Aortic smooth muscle cell (primary cell): ENCODE measurements around the gene NRBP1. TPM values are rescaled to one million over a fixed set of nuclear protein-coding genes. Genes with fewer than 3 reads are reported as not detected.

Experiments used
- total RNA-seq: library from RNA; depleted of rRNA; stranded (reverse); fragments of >200 nt; gene quantifications from 2 replicates; pipeline ENCODE4 v1.2.3, GENCODE V29; 2014

NRBP1 gene
- 98.6 and 107 TPM in 2 replicates for total RNA-seq

DNA sequence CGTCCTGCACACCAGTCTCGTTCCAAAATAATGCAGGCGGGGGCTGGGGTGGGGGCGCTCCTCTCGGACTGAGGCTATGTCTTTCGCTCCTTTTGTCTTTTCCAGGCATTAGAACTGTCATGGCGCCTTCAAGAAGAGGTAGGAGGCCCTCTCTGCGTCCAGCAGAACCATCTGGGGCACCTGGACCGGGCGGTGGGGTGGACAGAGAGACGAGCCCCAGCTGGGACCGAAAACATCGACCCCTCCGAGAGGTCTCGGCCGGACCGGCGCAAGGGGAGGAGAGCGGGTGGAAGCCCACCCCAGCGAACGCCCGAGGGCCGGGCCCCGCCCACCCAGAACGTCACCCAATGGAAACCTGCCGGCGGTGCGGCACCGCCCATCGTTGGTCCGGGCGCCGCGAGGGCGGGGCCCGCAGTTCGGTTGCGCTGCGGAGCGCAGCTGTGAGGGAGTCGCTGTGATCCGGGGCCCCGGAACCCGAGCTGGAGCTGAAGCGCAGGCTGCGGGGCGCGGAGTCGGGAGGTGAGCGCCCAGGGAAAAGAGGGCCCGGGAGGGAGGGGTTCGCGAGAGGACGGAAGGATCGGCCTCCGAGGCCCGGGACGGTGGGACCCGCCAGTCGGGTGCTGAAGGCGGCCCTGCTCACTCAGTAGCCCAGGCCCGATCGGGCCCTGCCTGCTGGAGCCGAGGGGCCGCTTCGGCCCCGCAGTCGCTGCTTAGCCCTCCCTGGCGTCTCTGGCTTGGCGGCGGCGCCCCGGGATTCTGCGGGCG lies at the start of gene NRBP1:
Gene NRBP1, plus strand, starts transcription at position 419 of the 765 bp plus-strand sequence. CDS start 4,643 bp downstream, outside the sequence.

DNA sequence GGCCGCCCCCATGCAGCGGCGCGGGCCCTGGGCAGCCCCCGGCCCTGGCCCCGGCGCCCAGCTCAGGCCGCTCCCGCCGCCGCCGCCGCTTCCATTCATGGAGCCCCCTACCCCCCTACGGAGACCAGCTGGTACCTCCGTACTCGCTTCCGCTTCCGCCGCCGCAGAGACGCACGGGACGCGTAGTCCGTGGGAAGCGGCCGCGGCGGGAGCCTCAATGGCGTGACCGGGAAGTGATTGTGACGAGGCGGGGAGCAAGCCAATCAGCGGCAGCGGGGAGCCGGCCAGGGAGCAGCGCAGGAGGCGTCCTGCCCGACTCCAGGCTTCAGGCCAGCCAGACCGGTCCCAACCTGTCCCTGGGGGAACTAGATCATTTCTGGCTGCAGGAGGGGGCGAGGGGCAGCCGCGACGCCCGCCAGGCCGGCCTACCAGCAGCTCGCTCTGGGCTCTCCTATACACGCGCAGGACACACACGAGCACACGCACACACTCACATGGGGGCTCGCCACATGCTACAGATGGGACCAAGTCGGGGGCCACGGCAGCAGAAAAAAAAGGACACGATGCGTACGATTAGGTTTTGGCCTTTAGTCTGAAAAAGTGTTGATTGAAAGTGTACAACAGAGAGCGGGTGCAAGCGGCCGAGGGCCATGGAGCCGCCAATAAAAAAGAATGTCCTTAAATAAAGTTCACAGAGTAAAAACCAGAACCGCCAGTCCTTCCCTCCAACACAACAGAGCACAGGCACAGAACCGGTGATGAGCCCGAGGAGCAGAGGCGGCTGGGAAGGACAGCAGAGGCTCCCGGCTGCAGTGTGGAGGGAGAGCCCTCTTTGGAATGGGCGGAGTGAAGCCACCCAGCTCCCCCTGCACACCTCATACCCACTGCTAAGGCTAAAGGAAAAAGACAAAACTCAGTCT lies 47.5 kb upstream of the NRBP1 start, which contains the start of gene ZNF513:
Gene ZNF513, minus strand, starts transcription at position 109 of the 920 bp plus-strand sequence. CDS start 208 bp downstream, outside the sequence.

DNA sequence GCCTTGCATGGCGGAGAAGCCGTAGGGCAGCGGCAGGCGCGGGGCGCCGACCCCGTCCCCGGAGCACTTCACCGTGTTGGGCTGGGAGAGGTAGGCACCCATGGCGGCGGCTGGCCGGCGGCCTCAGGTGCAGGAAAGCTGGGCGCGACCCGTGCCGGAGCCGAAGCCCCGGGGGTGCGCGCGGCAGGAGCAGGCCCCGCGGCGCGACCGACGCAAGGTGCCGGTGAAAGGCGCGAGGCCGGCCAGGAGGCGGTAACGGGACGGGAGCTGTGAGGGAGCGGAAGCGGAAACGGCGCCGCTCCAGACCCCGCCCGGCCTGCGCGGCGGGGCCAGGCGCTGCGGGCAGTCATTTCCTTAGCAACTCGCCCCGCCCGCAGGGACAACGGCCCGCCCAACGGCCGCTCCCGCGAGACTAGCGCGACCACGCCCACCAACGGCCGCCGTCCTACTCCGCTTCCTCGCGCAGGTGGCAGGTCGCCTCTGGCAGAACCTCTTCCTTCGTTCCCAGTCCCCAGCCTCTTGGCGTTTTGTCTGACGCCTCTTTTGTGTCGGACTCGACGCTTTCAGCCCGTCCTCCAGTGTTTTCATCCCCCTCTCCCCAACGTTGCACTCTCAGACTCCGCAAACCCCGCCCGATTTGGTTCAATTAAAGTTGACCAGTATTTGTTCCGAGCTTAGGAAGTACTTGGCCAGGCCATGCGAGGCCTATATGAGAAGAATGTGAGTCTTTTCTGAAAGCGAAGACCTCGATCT lies 18.9 kb upstream of the NRBP1 start, which contains the start of gene PPM1G:
Gene PPM1G, minus strand, starts transcription at position 271 of the 753 bp plus-strand sequence. Its CDS starts 169 bp downstream, at position 102.

DNA sequence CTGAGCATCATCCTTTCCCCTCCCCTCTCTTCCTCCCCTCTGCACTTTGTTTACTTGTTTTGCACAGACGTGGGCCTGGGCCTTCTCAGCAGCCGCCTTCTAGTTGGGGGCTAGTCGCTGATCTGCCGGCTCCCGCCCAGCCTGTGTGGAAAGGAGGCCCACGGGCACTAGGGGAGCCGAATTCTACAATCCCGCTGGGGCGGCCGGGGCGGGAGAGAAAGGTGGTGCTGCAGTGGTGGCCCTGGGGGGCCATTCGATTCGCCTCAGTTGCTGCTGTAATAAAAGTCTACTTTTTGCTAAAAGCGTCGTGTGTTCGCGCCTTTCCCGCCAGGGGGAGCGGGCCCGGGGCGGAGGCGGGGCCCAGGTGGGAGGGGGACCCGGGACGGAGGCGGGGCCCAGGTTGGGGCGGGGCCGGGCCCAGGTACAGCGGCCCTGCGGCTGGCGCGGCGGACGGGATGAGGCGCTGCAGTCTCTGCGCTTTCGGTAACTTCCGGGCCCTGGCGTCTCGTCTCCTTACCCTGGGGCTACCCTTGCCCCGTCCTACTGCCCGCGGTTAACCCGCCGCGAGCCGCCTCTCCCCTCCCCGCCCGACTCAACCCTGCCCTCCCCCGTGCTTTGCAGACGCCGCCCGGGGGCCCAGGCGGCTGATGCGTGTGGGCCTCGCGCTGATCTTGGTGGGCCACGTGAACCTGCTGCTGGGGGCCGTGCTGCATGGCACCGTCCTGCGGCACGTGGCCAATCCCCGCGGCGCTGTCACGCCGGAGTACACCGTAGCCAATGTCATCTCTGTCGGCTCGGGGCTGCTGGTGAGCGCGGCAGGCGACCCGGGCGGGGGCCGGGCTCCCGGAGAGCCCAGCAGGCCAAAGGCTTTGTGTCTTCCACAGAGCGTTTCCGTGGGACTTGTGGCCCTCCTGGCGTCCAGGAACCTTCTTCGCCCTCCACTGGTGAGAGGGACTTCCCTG lies 13.8 kb downstream of the NRBP1 start, which contains the start of gene KRTCAP3:
Gene KRTCAP3, plus strand, starts transcription at position 424 of the 962 bp plus-strand sequence. Its CDS starts 32 bp downstream, at position 456.

DNA sequence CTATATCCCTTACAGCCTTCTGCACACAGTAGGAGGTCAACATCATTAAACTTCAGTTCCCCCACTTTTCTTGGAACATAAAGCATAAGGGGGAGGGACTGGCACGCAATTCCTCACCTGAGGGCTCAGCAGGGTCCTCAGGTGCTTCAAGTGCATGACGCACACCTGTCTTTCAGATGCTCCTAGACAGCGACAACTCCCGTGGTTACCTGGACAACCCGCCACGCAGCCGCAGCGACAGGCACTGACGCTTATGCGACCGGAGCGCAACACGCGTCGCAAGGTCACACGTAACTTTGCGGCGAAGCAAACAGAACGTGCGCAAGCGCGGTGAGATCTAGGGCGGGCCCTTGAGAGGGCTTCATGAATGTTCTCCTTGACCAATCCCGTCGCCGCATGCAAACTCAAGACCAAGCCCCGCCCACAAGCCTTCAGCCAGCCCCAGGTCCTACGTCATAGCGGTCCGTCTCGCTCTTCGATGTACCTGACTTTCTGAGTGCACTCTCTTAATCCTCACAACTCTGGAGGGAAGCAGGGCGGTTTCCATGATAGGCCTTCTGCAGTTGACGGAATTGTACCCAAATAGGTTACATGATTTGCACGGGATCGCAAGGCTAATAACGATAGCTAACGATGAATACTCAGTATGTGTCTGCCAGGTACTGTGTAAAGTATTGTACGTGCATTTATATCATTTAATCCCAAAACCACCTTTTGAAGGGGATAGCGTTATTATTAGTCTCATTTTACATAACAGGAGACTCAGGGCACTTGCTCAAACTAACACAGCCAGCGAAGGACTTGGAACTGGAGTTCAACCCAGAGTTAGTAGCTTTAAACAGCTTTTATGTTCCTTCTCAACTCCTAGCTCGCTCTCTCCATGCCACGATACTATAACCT lies 61.3 kb downstream of the NRBP1 start, which contains the start of gene IFT172:
Gene IFT172, minus strand, starts transcription at position 246 of the 900 bp plus-strand sequence. Its CDS starts 90 bp downstream, at position 156.

Other genes with a start within 250 kb of the NRBP1 start
- gene ATRAID, start 216.6 kb upstream of the NRBP1 start, total RNA-seq: 219 and 241 TPM in 2 replicates
- gene SLC5A6, start 216.4 kb upstream of the NRBP1 start, total RNA-seq: 6.2 and 10.8 TPM in 2 replicates
- gene CAD, start 211.3 kb upstream of the NRBP1 start, total RNA-seq: 20.6 and 26.8 TPM in 2 replicates
- gene SLC30A3, start 165.6 kb upstream of the NRBP1 start, total RNA-seq: 0.19 TPM in 1 of 2 replicates, not detected in the other
- gene DNAJC5G, start 153.2 kb upstream of the NRBP1 start, total RNA-seq: not detected in 2 replicates
- 0.13 and 0.19 TPM in 2 replicates for gene TRIM54, start 146.2 kb upstream of the NRBP1 start, total RNA-seq
- gene UCN, start 120.2 kb upstream of the NRBP1 start, total RNA-seq: 0.40 and 0.50 TPM in 2 replicates
- 72.7 and 75.7 TPM in 2 replicates for gene MPV17, start 105.5 kb upstream of the NRBP1 start, total RNA-seq
- 21.0 and 22.5 TPM in 2 replicates for gene GTF3C2, start 71.9 kb upstream of the NRBP1 start, total RNA-seq
- gene EIF2B4, start 58.3 kb upstream of the NRBP1 start, total RNA-seq: 29.8 and 33.2 TPM in 2 replicates
- 136 and 145 TPM in 2 replicates for gene SNX17, start 58.0 kb upstream of the NRBP1 start, total RNA-seq
- 6.4 and 7.5 TPM in 2 replicates for gene ZNF513, start 47.9 kb upstream of the NRBP1 start, total RNA-seq
- gene PPM1G, start 19.0 kb upstream of the NRBP1 start, total RNA-seq: 76.8 and 107 TPM in 2 replicates
- gene KRTCAP3, start 13.8 kb downstream of the NRBP1 start, total RNA-seq: 0.13 and 0.37 TPM in 2 replicates
- gene IFT172, start 61.1 kb downstream of the NRBP1 start, total RNA-seq: 34.1 and 42.7 TPM in 2 replicates
- gene FNDC4, start 66.6 kb downstream of the NRBP1 start, total RNA-seq: 87.1 and 98.2 TPM in 2 replicates
- gene GCKR, start 68.2 kb downstream of the NRBP1 start, total RNA-seq: 22.0 and 22.6 TPM in 2 replicates
- gene ZNF512, start 154.4 kb downstream of the NRBP1 start, total RNA-seq: 16.6 and 24.7 TPM in 2 replicates
- gene CCDC121, start 200.4 kb downstream of the NRBP1 start, total RNA-seq: 1.8 and 3.2 TPM in 2 replicates
- gene GPN1, start 200.4 kb downstream of the NRBP1 start, total RNA-seq: 27.9 and 31.9 TPM in 2 replicates
- 15.1 and 17.8 TPM in 2 replicates for gene SUPT7L, start 235.0 kb downstream of the NRBP1 start, total RNA-seq
- gene SLC4A1AP, start 235.3 kb downstream of the NRBP1 start, total RNA-seq: 32.5 and 35.3 TPM in 2 replicates